Effector memory CD4-positive, alpha-beta T cell (primary cell): Measurements from ENCODE around the gene CREG2.

ENCODE experiments used
- DNase-seq, 3 donors: peaks; one replicate each; pipeline ENCODE4 v3.0.0-alpha.2; 2020
- H3K27ac ChIP-seq: 2 replicates; pipeline ENCODE4 v1.7.0; 2013; ENCODE audit warnings: mild to moderate bottlenecking, low read length, moderate library complexity; ENCODE audit not compliant: insufficient read depth, poor library complexity, severe bottlenecking
- H3K27me3 ChIP-seq: replicated peaks from 2 replicates; pipeline ENCODE4 v1.7.0; 2013; ENCODE audit warnings: mild to moderate bottlenecking, low read length; ENCODE audit not compliant: insufficient read depth, control insufficient read depth, poor library complexity, severe bottlenecking
- H3K36me3 ChIP-seq: 2 replicates; pipeline ENCODE4 v1.7.0; 2013; ENCODE audit warnings: mild to moderate bottlenecking, low read length, moderate library complexity; ENCODE audit not compliant: control insufficient read depth, insufficient read depth
- H3K4me1 ChIP-seq: 2 replicates; pipeline ENCODE4 v1.7.0; 2013; ENCODE audit warnings: low read length, mild to moderate bottlenecking; ENCODE audit not compliant: control insufficient read depth, insufficient read depth, poor library complexity, severe bottlenecking
- H3K4me3 ChIP-seq: 2 replicates; pipeline ENCODE4 v1.7.0; 2013; ENCODE audit warnings: low read length, low read depth, mild to moderate bottlenecking; ENCODE audit not compliant: insufficient read depth, poor library complexity, severe bottlenecking
- H3K9me3 ChIP-seq: 2 replicates; pipeline ENCODE4 v1.7.0; 2013; ENCODE audit warnings: mild to moderate bottlenecking, low read length, moderate library complexity; ENCODE audit not compliant: control insufficient read depth

Gene CREG2

GRCh38 chr2:101399021-101399799 lies 11.9 kb upstream of the CREG2 start:
- DNase-seq: no peak
- Histone ChIP-seq H3K4me1 (no peaks in the 10 kb centered on the region), H3K36me3 (no peaks in the 10 kb centered on the region), H3K27me3 (no peaks in the 10 kb centered on the region), H3K9me3 (no peaks in the 10 kb centered on the region), H3K4me3 (no peak overlapping the region), H3K27ac (no peak overlapping the region)

- Histone ChIP-seq H3K27ac (no peak overlapping the region), H3K4me3 (no peak overlapping the region), H3K4me1 (no peaks in the 10 kb centered on the region), H3K9me3 (no peaks in the 10 kb centered on the region), H3K27me3 (no peaks in the 10 kb centered on the region), H3K36me3 (no peaks in the 10 kb centered on the region)
- DNase-seq: no peak
Observed at GRCh38 chr2:101398116-101398821, 11.0 kb upstream of the CREG2 start.

- Histone ChIP-seq H3K4me1 (no peaks in the 10 kb centered on the region), H3K36me3 (no peaks in the 10 kb centered on the region), H3K4me3 (no peak overlapping the region), H3K27me3 (no peaks in the 10 kb centered on the region), H3K27ac (no peak overlapping the region), H3K9me3 (no peaks in the 10 kb centered on the region)
- DNase-seq: no peak
Observed at GRCh38 chr2:101396316-101396717, 9.0 kb upstream of the CREG2 start.

GRCh38 chr2:101395545-101396315 lies 8.4 kb upstream of the CREG2 start:
- no peaks in the 10 kb centered on the region for H3K36me3 ChIP-seq
- no peak for DNase-seq

GRCh38 chr2:101388232-101388631 lies 929 bp upstream of the CREG2 start:
- H3K36me3 ChIP-seq: no peaks in the 10 kb centered on the region
- no peaks in the 10 kb centered on the region for H3K9me3 ChIP-seq
- no peak overlapping the region for H3K4me3 ChIP-seq
- no peak for DNase-seq
- no peak overlapping the region for H3K27ac ChIP-seq
- H3K4me1 ChIP-seq: peaks cover 3% of the 10 kb centered on the region
- H3K27me3 ChIP-seq: peaks cover 7% of the 10 kb centered on the region

More at GRCh38 chr2:101395545-101396315, 8.4 kb upstream of the CREG2 start:
- no peaks in the 10 kb centered on the region for H3K27me3 ChIP-seq
- no peak overlapping the region for H3K4me3 ChIP-seq
- no peak overlapping the region for H3K27ac ChIP-seq
- no peaks in the 10 kb centered on the region for H3K9me3 ChIP-seq
- H3K4me1 ChIP-seq: no peaks in the 10 kb centered on the region

GRCh38 chr2:101386599-101387150 lies 628 bp downstream of the CREG2 start:
- no peaks in the 10 kb centered on the region for H3K9me3 ChIP-seq
- peak overlapping the region; percentile 52 for H3K4me3 ChIP-seq
- DNase-seq: no peak

GRCh38 chr2:101383016-101383541 lies 4.2 kb downstream of the CREG2 start:
- no peak for DNase-seq
- H3K27ac ChIP-seq: no peak overlapping the region
- H3K36me3 ChIP-seq: no peaks in the 10 kb centered on the region
- H3K4me3 ChIP-seq: no peak overlapping the region
- H3K9me3 ChIP-seq: no peaks in the 10 kb centered on the region
- peaks cover 3% of the 10 kb centered on the region for H3K4me1 ChIP-seq
- H3K27me3 ChIP-seq: peaks cover 7% of the 10 kb centered on the region

More at GRCh38 chr2:101386599-101387150, 628 bp downstream of the CREG2 start:
- peaks cover 3% of the 10 kb centered on the region for H3K4me1 ChIP-seq
- peaks cover 7% of the 10 kb centered on the region for H3K27me3 ChIP-seq
- H3K36me3 ChIP-seq: no peaks in the 10 kb centered on the region
- H3K27ac ChIP-seq: no peak overlapping the region

GRCh38 chr2:101382442-101382841 lies 4.9 kb downstream of the CREG2 start:
- Histone ChIP-seq H3K27me3 (peaks cover 7% of the 10 kb centered on the region), H3K4me3 (no peak overlapping the region), H3K4me1 (peaks cover under 1% of the 10 kb centered on the region), H3K36me3 (no peaks in the 10 kb centered on the region), H3K9me3 (no peaks in the 10 kb centered on the region), H3K27ac (no peak overlapping the region)
- DNase-seq: no peak

- no peak for DNase-seq
- H3K27me3 ChIP-seq: no peaks in the 10 kb centered on the region
- no peaks in the 10 kb centered on the region for H3K4me1 ChIP-seq
- H3K4me3 ChIP-seq: no peak overlapping the region
- no peak overlapping the region for H3K27ac ChIP-seq
- H3K36me3 ChIP-seq: no peaks in the 10 kb centered on the region
- no peaks in the 10 kb centered on the region for H3K9me3 ChIP-seq
Observed at GRCh38 chr2:101380376-101380775, 6.9 kb downstream of the CREG2 start.
